Panc1 (cell line): ENCODE results near the gene G2E3. TPM values are rescaled to one million over a fixed set of nuclear protein-coding genes. Genes with fewer than 3 reads are reported as not detected.
A peak's percentile ranks its signal among the peaks of the same experiment; 100 is the strongest.

Experiments
- ATAC-seq: fragments of 200-7000 bp; cut with Tn5 transposase; 2 replicates; pipeline ENCODE4 v1.9.1; 2020; ENCODE audit warnings: mild to moderate bottlenecking, moderate library complexity
- BruUV-seq: library from RNA; stranded (reverse); fragments of 400-500 nt; replicated peaks from 2 replicates; lab custom pipeline; 2021; lab: Mats Ljungman, UMichigan
- CTCF ChIA-PET: fragments of 300-600 bp; sonication (Branson Sonifier 250); formaldehyde crosslinking; loops from one replicate; lab custom pipeline; 2022; ENCODE audit warnings: antibody characterized with exemption; lab: Charles Lee
- POLR2A ChIA-PET: fragments of 300-600 bp; sonication (Branson Sonifier 250); formaldehyde crosslinking; loops from one replicate; lab custom pipeline; 2022; ENCODE audit warnings: antibody characterized with exemption; lab: Charles Lee
- DNase-seq: peaks from one replicate; pipeline ENCODE4 v3.0.0-alpha.2; 2010; ENCODE audit warnings: low read depth, low spot score
- H3K27ac ChIP-seq: 2 replicates; pipeline ENCODE4 v1.5.1; 2011; ENCODE audit warnings: mild to moderate bottlenecking, low read length, inconsistent platforms
- H3K27me3 ChIP-seq: fragments of 200-500 bp; sonication (Bioruptor generic); 2 replicates; pipeline ENCODE4 v1.6.0; 2014; ENCODE audit warnings: low read length, inconsistent platforms; ENCODE audit not compliant: control insufficient read depth, insufficient read depth
- H3K36me3 ChIP-seq: fragments of 200-500 bp; sonication (Bioruptor generic); 2 replicates; pipeline ENCODE4 v1.5.1; 2014; ENCODE audit warnings: inconsistent platforms, mild to moderate bottlenecking, low read length, moderate library complexity; ENCODE audit not compliant: control insufficient read depth, insufficient read depth
- H3K4me1 ChIP-seq: 2 replicates; pipeline ENCODE4 v1.5.1; 2011; ENCODE audit warnings: inconsistent platforms, mild to moderate bottlenecking, low read length, moderate library complexity; ENCODE audit not compliant: control insufficient read depth, insufficient read depth
- H3K4me3 ChIP-seq, 2 experiments: 2 replicates each; pipeline ENCODE4 v1.5.1; 2011 to 2012; ENCODE audit warnings: low read depth in 2 of 2, low read length in 2 of 2, mild to moderate bottlenecking in 2 of 2, inconsistent platforms in 1 of 2, moderate library complexity in 1 of 2
- H3K9me3 ChIP-seq: fragments of 200-500 bp; sonication (Bioruptor generic); 2 replicates; pipeline ENCODE4 v1.5.1; 2014; ENCODE audit warnings: low read depth, mild to moderate bottlenecking, inconsistent platforms, low read length, moderate library complexity; ENCODE audit not compliant: control insufficient read depth, insufficient read depth
- POLR2AphosphoS5 ChIP-seq: IDR thresholded peaks from 2 replicates; pipeline ENCODE4 v1.6.1; 2012; ENCODE audit warnings: mild to moderate bottlenecking, low read depth, low read length, moderate library complexity
- SIN3A ChIP-seq: IDR thresholded peaks from 2 replicates; pipeline ENCODE4 v1.6.1; 2012; ENCODE audit warnings: low read depth, mild to moderate bottlenecking, low read length, moderate library complexity, borderline replicate concordance; ENCODE audit not compliant: insufficient read depth
- TCF7L2 ChIP-seq: IDR thresholded peaks from 2 replicates; pipeline ENCODE4 v1.6.1; 2011; ENCODE audit warnings: mild to moderate bottlenecking, low read depth, low read length, inconsistent platforms
- in situ Hi-C: cut with HindIII; loops from 2 replicates; pipeline ENCODE4 v1.10.0; 2016; ENCODE audit warnings: low sequenced_read_pairs, low pct_unique_long_range_greater_than_20kb
- intact Hi-C: fragments of 100-400 bp; cut with micrococcal nuclease; formaldehyde crosslinking; loops from one replicate; pipeline ENCODE4 v1.10.0; 2022; ENCODE audit not compliant: unreplicated experiment
- total RNA-seq: library from RNA; stranded (reverse); gene quantifications from one replicate; pipeline ENCODE4 v1.2.1, GENCODE V29; 2021; ENCODE audit not compliant: unreplicated experiment
- TF ChIP-seq, protein P1 (sequence below): fragments of 450-650 bp; IDR thresholded peaks from 2 replicates; pipeline ENCODE4 v1.5.1; 2017; ENCODE audit warnings: mild to moderate bottlenecking
- TF ChIP-seq, protein P2 (sequence below), 2 experiments: IDR thresholded peaks; 2 replicates each; pipeline ENCODE4 v1.6.1; 2011 to 2012; ENCODE audit warnings: low read depth in 2 of 2, control low read depth in 1 of 2, low read length in 1 of 2, mild to moderate bottlenecking in 1 of 2, moderate library complexity in 1 of 2; ENCODE audit not compliant: insufficient read depth in 1 of 2

The G2E3 gene
- total RNA-seq, 1 experiment from 2014 or later = 27.5 TPM

DNA sequence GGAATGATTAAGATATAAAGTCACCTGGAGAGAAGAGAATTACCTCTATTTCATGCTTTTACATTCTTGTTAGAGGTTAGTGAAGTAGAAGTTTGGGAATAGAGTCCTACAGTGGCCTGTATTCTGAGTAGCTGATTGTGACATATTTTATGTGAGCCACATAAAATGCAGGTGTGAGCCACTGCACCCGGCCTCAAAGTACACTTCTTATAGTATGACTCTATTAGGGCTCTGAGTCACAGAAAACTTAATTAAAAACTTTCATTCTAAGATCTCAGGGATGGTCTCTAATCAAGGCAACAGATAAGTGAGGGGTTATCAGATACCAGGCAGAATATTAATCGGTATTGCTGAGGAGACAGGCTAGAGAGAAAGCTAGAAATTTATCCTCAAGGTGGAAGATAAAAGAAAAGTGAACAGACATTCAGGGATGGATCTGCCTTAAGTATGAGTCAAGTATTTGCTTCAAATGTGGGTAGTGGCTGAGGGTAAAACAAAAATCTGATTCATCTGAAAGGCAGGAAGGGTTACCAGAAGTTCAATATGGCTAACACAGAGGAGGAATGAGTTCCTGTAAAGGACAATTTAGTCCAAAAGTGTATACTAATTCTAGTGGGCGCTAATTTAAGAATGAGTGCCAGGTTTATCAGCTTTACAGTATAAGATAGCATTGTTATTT is 5.5 kb upstream of the G2E3 start:
- no peaks in the 10 kb centered on the region for H3K27me3 ChIP-seq
- no peaks in the 10 kb centered on the region for H3K9me3 ChIP-seq
- no peak overlapping the region for H3K4me3 ChIP-seq
- POLR2A ChIA-PET = no interaction called here
- TF ChIP-seq, protein P1, sequence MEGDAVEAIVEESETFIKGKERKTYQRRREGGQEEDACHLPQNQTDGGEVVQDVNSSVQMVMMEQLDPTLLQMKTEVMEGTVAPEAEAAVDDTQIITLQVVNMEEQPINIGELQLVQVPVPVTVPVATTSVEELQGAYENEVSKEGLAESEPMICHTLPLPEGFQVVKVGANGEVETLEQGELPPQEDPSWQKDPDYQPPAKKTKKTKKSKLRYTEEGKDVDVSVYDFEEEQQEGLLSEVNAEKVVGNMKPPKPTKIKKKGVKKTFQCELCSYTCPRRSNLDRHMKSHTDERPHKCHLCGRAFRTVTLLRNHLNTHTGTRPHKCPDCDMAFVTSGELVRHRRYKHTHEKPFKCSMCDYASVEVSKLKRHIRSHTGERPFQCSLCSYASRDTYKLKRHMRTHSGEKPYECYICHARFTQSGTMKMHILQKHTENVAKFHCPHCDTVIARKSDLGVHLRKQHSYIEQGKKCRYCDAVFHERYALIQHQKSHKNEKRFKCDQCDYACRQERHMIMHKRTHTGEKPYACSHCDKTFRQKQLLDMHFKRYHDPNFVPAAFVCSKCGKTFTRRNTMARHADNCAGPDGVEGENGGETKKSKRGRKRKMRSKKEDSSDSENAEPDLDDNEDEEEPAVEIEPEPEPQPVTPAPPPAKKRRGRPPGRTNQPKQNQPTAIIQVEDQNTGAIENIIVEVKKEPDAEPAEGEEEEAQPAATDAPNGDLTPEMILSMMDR = no peak
- TF ChIP-seq, protein P2, sequence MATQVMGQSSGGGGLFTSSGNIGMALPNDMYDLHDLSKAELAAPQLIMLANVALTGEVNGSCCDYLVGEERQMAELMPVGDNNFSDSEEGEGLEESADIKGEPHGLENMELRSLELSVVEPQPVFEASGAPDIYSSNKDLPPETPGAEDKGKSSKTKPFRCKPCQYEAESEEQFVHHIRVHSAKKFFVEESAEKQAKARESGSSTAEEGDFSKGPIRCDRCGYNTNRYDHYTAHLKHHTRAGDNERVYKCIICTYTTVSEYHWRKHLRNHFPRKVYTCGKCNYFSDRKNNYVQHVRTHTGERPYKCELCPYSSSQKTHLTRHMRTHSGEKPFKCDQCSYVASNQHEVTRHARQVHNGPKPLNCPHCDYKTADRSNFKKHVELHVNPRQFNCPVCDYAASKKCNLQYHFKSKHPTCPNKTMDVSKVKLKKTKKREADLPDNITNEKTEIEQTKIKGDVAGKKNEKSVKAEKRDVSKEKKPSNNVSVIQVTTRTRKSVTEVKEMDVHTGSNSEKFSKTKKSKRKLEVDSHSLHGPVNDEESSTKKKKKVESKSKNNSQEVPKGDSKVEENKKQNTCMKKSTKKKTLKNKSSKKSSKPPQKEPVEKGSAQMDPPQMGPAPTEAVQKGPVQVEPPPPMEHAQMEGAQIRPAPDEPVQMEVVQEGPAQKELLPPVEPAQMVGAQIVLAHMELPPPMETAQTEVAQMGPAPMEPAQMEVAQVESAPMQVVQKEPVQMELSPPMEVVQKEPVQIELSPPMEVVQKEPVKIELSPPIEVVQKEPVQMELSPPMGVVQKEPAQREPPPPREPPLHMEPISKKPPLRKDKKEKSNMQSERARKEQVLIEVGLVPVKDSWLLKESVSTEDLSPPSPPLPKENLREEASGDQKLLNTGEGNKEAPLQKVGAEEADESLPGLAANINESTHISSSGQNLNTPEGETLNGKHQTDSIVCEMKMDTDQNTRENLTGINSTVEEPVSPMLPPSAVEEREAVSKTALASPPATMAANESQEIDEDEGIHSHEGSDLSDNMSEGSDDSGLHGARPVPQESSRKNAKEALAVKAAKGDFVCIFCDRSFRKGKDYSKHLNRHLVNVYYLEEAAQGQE (IDR thresholded peaks at IDR 0.05; ENCODE audit: insufficient read depth in 1 of 2, low read depth in 2 of 2, low read length in 1 of 2) = no peak
- TF ChIP-seq SIN3A = no peak
- no peak for TF ChIP-seq TCF7L2
- TF ChIP-seq POLR2AphosphoS5 = no peak
- CTCF ChIA-PET = no interaction called here
- intact Hi-C loops (no loop called here), in situ Hi-C loops (no loop called here)
- ATAC-seq (no peak), DNase-seq (no peak)
- H3K36me3 ChIP-seq = no peaks in the 10 kb centered on the region
- no TSS peak for BruUV-seq
- H3K4me1 ChIP-seq = peaks cover 2% of the 10 kb centered on the region; the same call in 1 of the 2 replicates
- H3K27ac ChIP-seq = no peak overlapping the region

DNA sequence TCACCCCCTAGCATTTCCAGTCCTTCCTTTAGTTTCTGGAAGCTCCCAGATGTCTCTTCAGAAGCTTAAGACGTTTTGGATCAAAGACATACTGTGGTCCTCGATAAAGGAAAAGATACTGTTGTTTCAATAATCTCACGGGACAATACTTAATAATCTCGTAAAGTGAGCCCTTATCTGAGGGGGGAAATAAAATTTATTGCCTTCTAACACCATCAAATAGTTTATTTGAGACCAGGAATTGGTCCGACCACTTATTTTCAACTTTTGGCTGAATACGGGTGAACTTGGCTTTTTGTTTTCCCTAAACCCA is 640 bp upstream of the G2E3 start:
- peaks cover 3% of the 10 kb centered on the region; the same call in 1 of the 2 replicates for H3K36me3 ChIP-seq
- in situ Hi-C loops (no loop called here), intact Hi-C loops (no loop called here)
- ChIA-PET POLR2A (no interaction called here), CTCF (no interaction called here)
- BruUV-seq = TSS peak; percentile 97
- TF ChIP-seq POLR2AphosphoS5 = no peak
- peak; percentile 2; the same call in 1 of the 2 replicates for TF ChIP-seq TCF7L2
- peaks cover 14% of the 10 kb centered on the region for H3K4me1 ChIP-seq
- ATAC-seq = no peak
- no peaks in the 10 kb centered on the region for H3K27me3 ChIP-seq
- H3K27ac ChIP-seq = peak overlapping the region; percentile 92
- H3K4me3 ChIP-seq = peak overlapping the region; percentile 87 to 91
- DNase-seq = no peak
- H3K9me3 ChIP-seq = no peaks in the 10 kb centered on the region

DNA sequence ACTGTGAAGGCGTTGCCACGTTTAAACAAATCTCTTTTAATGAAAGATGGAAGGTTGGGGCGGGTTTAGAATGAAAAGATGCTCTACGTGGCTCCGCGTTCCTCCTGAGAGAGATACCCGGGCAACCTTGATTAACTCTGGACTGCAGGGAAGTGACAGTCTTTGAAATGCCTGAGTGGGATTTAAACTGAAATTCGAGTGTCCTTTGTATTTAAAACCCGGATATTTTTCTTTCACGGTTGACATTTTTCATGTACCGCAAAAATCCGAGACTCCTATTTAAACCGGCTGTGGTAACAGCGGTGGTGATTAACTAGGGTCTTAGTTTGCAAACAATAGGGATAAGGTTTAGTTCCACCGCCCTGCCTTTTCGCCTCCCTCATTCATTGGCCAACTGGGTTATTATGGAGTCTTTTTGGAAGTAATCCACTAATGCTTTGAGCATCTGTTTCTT is 707 bp downstream of the G2E3 start:
- Histone ChIP-seq H3K4me3 (peak overlapping the region; percentile 87 to 91), H3K4me1 (peaks cover 14% of the 10 kb centered on the region), H3K27ac (peak overlapping the region; percentile 92), H3K27me3 (no peaks in the 10 kb centered on the region), H3K36me3 (peaks cover 3% of the 10 kb centered on the region; the same call in 1 of the 2 replicates), H3K9me3 (no peaks in the 10 kb centered on the region)
- ChIA-PET POLR2A (no interaction called here), CTCF (no interaction called here)
- ATAC-seq = no peak
- TF ChIP-seq POLR2AphosphoS5 (no peak), SIN3A (no peak), TCF7L2 (no peak)
- TF ChIP-seq, protein P2 (IDR thresholded peaks at IDR 0.05; ENCODE audit: insufficient read depth in 1 of 2, low read depth in 2 of 2, low read length in 1 of 2) = no peak
- TF ChIP-seq, protein P1 = no peak
- in situ Hi-C loops = no loop called here
- no TSS peak for BruUV-seq
- intact Hi-C loops = no loop called here
- DNase-seq = no peak
